NB4 (cell line): ENCODE data around the gene ADARB2.

Source experiments
- DNase-seq: peaks from one replicate; pipeline ENCODE4 v3.0.0; 2010; ENCODE audit warnings: low read depth
- H3K4me3 ChIP-seq: one replicate; pipeline ENCODE4 v1.5.1; 2011; ENCODE audit warnings: mild to moderate bottlenecking, low read depth, low read length, moderate library complexity
- CTCF ChIP-seq: IDR thresholded peaks from one replicate; pipeline ENCODE4 v1.5.1; 2012; ENCODE audit warnings: low read depth, low read length
- MAX ChIP-seq: IDR thresholded peaks from 2 replicates; pipeline ENCODE4 v1.6.1; 2011; ENCODE audit warnings: low read depth, low read length
- MYC ChIP-seq: IDR thresholded peaks from 2 replicates; pipeline ENCODE4 v1.6.1; 2011; ENCODE audit warnings: low read depth, low read length
- POLR2A ChIP-seq: IDR thresholded peaks from 2 replicates; pipeline ENCODE4 v1.6.1; 2011; ENCODE audit warnings: mild to moderate bottlenecking; ENCODE audit not compliant: insufficient read length; ENCODE audit errors: extremely low read depth

ADARB2 gene

GRCh38 chr10:1573981-1574380 is 163.3 kb downstream of the ADARB2 start:
- H3K4me3 ChIP-seq, result no peak overlapping the region
- no peak for DNase-seq
- TF ChIP-seq MYC (no peak), POLR2A (no peak), MAX (no peak), CTCF (no peak)

DNA sequence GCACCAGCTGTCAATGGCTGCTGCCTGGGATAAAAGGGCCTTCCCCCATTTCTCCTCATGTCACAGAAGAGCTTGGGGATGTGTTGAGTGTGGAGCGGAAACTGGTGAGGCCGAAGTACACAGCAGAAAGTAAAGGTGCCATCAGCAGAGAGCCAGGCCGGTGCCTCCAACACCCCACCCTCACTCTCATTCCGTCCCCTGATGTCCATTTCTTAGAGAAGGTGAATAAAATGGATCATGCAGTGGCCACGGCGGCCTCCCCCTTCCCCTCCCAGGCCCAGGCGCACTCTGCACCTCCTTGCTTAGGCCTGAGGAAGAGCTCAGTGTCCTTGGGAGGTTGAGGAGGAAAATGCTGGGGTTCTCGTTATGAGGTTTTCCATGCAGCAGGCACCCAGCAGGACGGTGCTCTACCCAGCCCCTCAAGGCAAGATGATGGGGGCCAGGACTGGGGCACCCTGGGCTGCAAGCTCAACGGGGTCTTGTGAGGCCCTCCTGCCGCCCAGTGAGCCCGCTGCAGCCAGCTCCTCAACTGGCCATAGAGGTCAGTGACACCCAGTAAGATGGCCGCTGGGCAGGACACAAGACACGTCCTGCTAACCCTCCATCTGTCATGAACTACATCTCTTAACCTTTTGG is 163.9 kb downstream of the ADARB2 start:
- TF ChIP-seq MYC (no peak), CTCF (no peak), MAX (no peak), POLR2A (no peak)
- H3K4me3 ChIP-seq, result no peak overlapping the region
- DNase-seq, result no peak

DNA sequence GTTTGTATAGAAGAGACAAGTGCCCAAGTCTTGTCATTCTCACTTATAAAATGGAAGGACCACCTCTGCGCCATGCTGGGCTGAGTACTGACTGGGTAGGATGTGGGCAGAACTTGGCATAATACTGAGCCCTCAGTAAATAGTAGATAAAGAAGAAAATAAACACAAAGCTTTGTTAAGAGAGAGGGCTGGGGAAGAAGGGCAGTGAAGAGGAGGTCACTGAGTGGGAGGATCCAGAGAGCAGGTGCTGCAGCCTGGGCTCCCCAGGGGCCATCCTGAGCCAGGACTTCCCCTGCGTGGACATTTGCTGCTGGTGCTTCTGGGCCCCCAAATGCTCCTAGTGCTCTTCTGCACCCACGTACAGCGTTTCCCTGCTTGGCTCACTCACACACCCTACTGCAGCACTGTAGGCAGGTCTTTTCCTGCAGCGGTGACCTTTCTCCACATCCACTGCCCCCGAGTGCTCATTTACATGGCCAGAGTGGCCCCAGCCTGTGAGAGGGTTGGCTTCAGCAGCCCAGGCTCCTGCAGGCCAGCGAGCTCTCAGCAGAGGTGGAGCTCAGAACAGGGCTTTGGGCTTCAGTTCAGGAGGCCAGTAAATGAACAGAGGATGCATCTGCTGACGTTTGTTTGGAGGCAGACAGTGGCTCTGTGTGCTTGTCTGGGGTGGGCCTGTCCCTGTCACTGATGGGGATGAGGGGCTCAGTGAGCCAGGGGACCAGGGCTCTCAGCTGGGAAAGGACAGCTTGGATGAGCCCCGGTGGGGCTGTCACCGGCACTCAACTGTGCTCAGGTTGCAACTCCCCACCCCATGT is 164.6 kb downstream of the ADARB2 start:
- H3K4me3 ChIP-seq, result no peak overlapping the region
- no peak for TF ChIP-seq MAX
- DNase-seq, result no peak

DNA sequence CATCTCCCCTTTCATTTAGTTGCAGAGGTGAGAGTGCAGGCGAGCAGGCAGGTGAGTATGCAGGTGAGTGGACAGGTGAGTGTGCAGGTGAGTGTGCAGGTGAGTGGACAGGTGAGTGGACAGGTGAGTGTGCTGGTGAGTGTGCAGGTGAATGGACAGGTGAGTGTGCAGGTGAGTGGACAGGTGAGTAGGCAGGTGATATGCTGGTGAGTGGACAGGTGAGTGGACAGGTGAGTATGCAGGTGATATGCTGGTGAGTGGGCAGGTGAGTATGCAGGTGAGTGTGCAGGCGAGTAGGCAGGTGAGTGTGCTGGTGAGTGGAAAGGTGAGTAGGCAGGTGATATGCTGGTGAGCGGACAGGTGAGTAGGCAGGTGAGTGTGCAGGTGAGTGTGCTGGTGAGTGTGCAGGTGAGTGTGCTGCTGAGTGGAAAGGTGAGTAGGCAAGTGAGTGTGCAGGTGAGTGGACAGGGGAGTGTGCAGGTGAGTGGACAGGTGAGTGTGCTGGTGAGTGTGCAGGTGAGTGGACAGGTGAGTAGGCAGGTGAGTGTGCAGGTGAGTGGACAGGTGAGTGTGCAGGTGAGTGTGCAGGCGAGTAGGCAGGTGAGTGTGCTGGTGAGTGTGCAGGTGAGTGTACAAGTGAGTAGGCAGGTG is 165.6 kb downstream of the ADARB2 start:
- no peak for DNase-seq
- H3K4me3 ChIP-seq, result no peak overlapping the region
- TF ChIP-seq POLR2A (no peak), CTCF (no peak), MYC (no peak), MAX (no peak)

GRCh38 chr10:1570416-1571051 is 166.8 kb downstream of the ADARB2 start:
- H3K4me3 ChIP-seq, result no peak overlapping the region
- TF ChIP-seq MAX, result no peak
- no peak for TF ChIP-seq POLR2A
- no peak for TF ChIP-seq MYC
- no peak for TF ChIP-seq CTCF
- DNase-seq, result no peak
